ENCODE data around the gene FAM168A.

GRCh38 chr11:73402834-73403185 lies 195.1 kb downstream of the FAM168A start:
- TF ChIP-seq, protein P1, sequence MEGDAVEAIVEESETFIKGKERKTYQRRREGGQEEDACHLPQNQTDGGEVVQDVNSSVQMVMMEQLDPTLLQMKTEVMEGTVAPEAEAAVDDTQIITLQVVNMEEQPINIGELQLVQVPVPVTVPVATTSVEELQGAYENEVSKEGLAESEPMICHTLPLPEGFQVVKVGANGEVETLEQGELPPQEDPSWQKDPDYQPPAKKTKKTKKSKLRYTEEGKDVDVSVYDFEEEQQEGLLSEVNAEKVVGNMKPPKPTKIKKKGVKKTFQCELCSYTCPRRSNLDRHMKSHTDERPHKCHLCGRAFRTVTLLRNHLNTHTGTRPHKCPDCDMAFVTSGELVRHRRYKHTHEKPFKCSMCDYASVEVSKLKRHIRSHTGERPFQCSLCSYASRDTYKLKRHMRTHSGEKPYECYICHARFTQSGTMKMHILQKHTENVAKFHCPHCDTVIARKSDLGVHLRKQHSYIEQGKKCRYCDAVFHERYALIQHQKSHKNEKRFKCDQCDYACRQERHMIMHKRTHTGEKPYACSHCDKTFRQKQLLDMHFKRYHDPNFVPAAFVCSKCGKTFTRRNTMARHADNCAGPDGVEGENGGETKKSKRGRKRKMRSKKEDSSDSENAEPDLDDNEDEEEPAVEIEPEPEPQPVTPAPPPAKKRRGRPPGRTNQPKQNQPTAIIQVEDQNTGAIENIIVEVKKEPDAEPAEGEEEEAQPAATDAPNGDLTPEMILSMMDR (IDR thresholded peaks at IDR 0.05) = no peak
- no peak for TF ChIP-seq POLR2A (IDR thresholded peaks at IDR 0.05)
